ENCODE measurements around the gene MGAT3.
A peak's percentile ranks its signal among the peaks of the same experiment; 100 is the strongest.
"Not testable (repeated sequence)": the region's sequence is repeated elsewhere in the genome, so short reads cannot be mapped to it uniquely, and the experiment has no call there.

The MGAT3 gene

DNA sequence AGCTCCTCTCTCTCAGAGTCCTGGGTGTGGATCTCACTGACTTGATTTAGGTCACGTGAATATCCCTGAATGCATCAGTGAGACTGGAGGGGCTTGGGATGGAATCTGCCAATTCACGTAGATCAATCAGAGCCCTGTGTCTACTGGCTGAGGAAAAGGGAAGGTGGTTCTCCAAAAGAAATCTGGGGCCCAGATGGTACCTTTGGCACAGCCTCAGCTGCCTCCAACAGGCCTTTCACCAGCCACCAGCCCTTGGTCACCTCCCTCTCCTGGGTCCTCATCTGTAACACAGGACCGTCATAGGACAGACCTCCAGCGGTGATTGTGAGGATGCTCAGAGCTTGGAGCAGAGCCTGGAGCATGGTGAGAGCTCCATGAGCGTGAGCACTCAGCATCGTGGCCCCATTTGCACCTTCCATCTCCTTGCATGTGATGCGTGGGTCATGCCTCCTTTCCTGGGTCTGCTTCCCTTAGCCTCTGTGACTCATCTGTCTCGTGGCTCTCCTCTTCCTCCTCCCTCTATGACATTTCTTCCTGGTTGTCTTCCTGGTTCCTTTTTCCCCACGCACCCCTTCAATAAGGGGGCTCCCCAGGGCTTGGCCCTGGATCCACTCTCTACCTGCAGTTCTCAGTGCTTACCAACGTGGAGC is 37.8 kb downstream of the MGAT3 start:
- DNase-seq: peak; percentile 37

DNA sequence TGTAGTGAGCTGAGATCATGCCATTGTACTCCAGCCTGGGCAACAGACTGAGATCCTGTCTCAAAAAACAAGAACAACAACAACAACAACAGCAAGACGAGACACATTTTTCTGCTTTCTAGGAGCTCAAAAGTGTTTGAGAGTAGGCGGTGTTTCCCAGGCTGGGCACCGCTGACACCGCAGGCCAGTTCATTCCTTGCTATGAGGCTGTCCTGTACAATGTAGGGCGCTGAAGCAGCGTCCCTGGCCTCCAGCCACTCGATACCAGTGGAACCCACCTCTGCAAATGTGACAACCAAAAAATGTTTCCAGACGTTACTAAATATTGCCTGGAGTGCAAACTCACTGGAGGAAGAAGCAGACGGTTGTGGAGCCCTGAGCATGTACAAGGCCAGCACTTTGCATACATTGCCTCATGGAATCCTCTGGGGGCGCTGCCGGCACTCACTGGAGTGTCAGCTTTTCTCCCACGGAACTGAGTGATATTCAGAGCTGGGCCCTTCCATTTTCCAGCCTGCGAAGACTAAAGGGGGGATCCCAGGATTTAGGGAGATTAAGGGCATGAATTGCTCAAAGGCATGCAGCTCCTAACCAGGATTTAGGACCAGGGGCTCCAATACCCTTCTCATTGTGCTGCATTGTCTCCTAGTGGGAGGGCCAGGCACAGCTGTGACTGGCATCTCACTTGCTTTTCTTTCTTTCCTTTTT is 39.5 kb downstream of the MGAT3 start:
- peak; percentile 63 for DNase-seq

DNA sequence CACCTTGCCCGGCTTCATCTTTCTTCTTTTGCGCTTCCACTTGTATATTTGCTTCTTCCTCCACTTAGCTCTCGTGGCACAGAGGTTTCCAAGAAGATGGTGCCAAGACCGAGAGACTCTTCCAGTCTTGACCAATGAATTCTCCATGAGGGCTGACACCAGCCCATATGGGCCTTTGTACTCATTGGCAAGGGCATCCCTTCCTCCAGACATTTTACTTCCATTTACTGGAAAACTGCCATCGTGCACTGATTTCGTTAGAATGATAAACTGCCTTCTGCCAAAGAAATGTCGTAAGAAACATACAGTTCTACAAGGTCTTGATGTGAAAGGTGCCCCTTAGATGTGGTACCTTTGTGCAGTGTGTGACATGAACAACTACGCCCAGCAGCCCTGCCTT is 40.6 kb downstream of the MGAT3 start:
- DNase-seq: no peak

DNA sequence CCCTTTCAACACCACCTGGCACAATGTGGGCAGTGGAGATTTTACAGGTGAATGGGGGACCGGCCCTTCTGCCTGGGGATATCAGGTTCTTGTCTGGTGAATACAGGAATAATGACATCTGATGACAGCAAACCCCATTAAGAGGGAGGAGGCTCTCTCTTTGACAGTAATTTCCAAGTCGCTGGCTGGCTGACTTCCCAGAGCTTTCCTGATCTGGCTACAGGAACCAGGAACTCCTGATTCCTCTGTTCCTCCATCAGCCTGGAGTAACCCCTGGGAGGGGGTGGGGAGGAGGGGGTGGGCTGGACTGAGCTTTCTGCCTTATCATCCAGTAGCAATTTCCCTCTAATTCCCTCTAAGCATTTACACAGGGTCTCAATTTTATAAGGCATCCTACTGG is 41.6 kb downstream of the MGAT3 start:
- DNase-seq: no peak

DNA sequence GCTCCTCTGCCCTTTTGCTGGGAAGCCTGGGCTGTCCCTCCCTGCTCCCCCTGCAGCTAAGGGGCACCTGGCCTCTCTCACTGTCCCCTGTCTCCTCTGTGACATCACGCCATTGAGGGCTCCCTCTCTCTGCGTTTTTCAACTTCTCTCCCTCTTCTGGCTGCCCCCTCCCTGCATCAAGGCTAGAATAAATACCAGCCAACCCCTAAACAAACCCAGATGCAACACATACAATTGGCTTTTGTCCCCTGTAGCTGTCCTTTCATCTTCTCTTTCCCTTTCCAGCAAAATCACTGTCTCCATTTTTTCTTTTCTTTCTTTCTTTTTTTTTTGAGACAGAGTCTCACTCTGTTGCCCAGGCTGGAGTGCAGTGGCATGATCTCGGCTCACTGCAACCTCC is 42.0 kb downstream of the MGAT3 start:
- no peak for DNase-seq

DNA sequence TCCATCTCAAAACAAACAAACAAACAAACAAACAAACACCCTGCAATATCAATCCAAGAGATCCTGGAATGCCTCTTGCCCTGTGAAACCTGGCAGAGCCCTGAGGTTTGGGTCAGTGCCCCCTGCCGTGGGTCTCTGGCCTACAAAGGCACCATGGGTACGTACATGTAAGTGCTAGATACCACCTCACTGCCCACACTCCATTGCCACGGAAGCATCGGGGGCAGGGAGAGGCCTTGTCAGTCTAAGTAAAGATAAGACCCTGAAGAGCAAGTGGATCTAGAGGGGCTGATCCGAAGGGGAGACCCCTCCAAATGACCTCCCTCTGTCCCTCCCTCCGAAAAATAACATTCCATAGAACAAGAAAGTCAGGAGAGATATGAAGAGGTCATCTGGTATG is 43.3 kb downstream of the MGAT3 start:
- no peak for DNase-seq

DNA sequence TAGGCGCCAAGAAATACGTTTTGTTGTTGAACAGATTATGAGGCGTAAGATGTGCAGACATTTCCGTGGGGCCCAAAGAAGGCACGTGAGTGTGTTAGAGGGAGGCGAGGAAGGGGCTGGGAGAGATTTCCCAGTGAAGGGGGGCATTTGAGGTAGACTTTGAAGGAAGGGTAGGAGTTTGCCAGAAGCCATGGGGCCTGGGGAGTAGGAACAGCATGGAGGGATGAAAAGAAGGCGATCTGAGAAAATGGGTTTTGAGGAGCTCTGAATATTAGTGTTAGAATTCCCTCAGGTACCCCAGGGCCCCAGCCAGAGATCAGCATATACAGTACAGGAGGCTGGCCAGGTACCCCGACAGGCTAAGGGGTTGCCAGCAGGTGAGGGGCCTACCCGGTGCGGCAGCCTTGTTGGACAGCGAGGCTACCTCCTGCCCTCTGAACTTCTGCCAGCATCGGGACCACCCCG is 44.9 kb downstream of the MGAT3 start:
- no peak for DNase-seq

DNA sequence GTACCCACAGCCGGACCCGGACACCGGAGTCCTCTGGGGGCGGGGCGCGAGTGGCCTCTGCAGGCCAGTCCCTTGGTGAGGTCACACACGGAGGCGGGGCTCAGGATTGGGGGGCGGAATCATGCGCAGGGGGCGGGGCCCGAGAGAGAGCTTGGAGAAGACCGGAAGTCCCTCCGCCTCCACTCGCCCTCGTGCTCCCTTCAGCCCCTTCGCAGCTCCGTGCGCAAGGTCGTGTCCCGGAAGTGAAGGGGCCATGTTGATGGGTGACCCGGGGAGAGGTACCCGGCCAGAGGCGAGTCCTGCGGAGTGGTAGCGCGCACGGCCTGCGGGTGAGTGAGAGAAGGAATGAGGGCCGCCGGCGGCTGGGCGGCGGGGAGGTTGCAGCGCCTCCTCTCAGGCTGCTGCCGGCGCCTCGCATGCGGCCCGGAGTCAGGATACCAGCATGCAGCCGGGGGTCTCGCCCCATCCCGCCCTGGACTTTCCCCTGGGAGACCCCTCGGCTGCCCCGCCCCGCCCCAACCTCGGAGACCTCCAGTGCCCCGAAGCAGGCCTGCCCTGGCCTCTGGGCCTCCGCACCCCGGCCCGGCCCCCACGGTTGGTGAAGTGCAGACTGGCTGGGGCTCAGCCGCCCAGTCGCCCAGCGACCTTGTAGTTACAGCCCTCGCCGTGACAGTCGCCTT is 45.4 kb downstream of the MGAT3 start, which contains the start of gene MIEF1:
TSS of gene MIEF1 (plus strand) at position 182 of the 680 bp plus-strand sequence. CDS start 9,005 bp downstream, outside the sequence.
- peak; percentile 97 for DNase-seq

DNA sequence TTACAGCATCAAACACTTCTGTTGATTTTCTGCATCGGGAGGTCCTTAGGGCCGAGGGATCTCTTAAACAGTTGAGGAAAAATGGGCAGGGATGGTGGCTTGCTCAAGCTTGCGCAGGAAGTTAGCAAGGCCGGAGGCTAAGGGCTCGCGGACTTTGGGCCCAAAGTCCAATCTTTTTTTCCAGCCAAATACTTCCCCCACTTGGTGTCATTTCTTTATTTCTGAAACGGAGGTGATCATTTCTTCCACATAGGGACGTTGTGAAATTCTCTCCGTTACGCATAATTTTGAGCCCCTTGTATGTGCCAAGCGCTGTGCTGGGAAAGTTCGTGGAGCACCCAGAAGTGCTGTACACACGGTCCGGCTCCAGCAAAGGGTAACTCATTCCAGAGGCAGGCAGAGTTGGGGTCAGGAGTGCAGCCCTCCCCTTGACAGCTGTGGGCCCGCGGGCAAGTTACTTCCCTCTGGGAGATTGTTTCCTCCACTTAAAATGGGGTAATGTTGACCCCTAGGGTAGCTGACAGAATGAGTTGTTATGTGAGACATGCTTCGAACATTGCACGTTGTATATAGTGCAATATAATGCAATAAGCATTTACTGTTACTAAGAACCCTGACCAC is 46.1 kb downstream of the MGAT3 start:
- DNase-seq: peak; percentile 53

DNA sequence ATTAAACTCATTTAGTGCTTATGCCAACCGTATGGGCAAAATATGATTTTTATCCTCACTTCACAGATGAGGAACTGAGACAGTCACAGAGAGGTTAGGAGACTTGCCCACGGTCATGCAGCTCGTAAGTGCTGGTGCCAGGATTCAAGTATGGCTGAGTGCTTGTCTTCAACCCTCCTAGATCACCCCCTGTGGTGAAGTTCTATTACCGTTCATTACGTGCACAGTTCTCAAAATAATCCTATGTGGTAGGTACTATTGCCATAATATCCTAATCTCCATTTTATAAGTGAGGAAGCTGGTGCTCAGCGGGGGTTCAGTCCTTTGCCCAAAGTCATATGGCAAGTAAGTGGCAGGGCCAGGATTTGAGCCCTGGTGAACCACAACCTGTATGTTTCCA is 46.8 kb downstream of the MGAT3 start:
- DNase-seq: no peak

DNA sequence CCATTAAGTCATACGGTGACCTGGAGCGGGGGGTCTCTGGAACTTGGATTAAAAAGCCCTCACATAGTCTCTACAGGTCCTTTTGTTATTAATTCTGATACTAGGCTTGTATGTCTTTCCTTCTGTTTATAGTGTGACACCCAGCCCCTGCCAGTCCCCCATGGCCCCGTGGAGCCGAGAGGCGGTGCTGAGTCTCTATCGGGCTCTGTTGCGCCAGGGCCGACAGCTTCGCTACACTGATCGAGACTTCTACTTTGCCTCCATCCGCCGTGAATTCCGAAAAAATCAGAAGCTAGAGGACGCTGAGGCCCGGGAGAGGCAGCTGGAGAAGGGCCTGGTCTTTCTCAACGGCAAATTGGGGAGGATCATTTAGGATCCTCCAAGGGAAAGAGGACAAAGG is 47.3 kb downstream of the MGAT3 start:
- DNase-seq: no peak

DNA sequence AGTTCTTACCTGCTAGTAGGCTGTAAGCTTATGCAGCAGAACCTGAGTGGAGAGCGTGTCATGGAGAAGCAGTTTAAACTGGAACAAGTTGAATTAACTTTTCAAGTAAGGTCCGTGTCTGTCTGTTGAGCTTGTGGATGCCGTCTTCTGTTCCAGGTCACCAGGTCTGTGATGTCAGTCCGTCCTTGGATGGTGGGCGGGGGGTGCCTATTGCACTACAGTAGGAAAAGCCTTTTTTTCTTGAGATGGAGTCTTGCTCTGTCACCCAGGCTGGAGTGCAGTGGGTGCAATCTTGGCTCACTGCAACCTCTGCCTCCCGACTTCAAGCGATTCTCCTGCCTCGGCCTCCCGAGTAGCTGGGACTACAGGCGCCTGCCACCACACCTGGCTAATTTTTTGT is 50.2 kb downstream of the MGAT3 start:
- DNase-seq: not testable (repeated sequence)

DNA sequence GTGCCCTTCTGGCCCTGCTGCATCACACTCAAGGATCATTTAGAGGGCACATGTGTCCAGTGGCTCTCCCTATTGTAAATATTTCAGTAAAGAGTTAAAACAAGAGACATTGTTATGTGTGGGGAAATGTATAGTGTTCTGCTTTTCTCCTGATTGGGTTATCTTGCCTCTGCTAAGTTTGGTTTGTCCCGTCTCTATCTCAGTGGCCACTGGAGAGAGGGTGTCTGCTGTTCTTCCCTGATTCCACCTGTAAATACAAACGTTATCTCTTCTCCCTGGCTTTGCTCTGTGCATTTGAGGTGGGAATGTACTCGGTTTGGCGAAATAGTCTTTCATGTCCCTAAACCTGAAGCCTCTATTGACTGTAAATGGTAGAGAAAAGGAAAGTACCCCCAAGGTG is 51.6 kb downstream of the MGAT3 start:
- no peak for DNase-seq

DNA sequence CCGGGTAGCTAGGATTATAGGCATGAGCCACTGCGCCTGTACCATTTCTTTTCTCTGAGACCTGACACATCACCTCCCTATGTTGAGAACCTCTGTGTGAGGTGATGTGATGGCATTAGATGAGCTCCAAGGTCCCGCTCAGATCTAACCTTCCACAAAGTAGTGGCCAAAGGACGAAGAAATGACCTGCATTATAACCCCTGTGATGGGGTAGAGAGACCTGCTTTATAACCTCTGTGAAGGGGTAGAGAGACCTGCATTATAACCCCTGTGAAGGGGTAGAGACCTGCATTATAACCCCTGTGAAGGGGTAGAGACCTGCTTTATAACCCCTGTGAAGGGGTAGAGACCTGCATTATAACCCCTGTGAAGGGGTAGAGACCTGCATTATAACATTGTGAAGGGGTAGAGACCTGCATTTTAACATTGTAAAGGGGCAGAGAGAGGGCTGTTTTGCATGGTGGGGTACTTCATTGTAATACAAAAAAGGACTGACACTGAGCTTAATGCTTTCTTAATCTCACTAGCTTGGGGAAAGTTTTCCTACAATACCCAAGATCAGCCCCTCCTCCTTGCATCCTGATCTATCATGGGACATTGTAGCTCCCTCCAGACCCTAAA is 53.8 kb downstream of the MGAT3 start:
- DNase-seq: no peak

DNA sequence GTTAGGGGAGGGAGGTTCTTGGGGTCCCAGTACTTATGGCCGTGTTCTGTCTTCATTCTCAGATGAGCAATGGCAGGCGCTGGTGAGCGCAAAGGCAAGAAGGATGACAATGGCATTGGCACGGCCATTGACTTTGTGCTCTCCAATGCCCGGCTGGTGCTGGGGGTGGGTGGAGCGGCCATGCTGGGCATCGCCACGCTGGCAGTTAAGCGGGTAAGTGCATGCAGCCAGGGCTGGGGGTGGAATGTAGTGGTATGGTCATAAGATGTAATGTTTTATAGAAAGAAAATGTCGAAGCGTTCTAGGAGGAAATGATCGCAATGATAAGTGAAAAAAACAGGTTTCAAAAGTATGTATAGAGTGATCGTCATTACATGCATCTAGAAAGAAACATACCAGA is 54.4 kb downstream of the MGAT3 start:
- no peak for DNase-seq

DNA sequence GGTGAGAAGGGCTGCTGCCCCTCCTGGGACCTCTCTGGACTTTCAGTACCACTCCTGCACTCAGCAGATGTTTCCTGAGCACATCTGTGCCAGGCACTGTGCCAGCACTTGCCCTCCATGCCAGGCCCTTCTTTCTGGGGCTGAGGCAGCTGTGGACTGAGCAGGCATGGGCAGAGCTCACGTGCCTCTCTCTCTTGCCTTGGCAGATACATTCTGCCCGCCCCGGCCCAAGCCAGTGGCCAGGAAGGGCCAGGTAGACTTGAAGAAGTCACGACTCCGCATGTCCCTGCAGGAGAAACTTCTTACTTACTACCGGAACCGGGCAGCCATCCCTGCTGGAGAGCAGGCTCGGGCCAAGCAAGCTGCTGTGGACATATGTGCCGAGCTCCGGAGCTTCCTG is 55.2 kb downstream of the MGAT3 start:
- DNase-seq: no peak

DNA sequence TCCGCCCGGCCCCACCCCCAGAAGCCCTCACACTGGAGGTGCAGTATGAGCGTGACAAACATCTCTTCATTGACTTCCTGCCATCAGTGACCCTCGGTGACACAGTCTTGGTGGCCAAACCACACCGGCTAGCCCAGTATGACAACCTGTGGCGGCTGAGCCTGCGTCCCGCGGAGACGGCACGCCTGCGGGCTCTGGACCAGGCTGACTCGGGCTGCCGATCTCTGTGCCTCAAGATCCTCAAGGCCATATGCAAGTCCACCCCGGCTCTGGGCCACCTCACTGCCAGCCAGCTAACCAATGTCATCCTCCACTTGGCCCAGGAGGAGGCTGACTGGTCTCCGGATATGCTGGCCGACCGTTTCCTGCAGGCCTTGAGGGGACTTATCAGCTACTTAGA is 57.0 kb downstream of the MGAT3 start:
- DNase-seq: no peak

DNA sequence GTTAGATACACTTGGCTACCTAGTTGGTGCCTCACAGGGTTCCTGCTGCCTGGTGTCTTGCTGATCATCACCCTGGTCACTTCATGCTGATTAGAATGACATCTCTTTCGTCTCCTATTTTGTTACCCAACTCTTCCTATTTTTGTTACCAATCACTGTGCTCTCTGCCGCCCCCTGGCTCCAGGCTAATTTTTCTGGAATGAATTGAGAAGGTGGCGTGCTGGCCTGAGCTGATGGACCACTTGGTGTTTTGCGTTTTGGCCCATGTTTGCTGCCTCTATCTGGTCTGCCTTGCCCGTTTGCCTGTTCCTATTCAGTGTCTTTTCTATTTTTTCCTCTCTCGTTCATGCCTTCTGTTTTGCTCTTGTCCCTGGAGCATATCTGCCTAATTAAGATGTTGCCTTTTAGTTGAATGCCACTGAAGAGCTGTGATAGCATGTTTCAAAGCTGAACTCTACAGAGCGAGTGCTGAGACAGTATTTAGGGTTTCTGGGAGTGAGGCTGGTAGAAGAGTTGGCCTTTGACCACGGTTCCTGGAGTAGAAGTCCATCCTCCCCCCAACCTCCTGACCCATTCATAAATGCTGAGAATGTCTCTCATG is 57.7 kb downstream of the MGAT3 start:
- peak; percentile 44 for DNase-seq

DNA sequence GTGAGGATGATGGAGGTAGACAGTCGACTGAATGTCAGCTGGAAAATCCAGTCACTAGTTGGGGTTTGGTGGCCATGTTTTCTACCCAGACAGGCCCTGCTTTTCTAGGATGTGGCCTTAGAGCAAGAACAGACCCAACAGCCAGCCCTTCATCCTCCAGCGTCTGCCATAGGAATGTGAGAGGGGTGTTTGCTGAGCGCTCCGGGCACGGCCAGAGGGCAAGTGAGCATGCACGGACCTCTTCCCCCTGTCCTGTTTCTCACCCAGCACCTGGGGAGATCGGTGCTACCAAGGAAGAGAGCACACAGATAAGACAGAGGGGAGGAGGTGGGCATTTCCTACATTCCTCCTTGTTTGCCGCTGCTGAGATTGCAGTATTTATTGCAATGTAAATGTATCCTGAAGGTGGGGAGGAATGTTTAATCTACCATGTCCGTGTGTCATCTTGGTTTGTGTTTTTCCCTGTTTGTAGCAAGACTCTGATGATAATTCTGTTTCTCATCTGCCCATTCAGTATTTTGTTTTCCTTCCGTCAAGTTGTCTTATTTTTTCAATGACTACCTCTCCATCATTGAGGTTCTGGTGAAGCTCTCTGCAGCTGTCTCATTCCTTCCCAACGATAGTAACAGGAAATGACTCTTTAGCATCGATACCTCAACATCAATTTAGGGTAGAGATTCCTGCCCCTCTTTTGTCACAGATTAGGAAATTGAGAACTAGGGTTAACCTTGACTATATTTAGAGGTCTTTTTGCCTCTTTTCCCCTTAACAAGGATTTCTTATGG is 58.6 kb downstream of the MGAT3 start:
- DNase-seq: no peak

DNA sequence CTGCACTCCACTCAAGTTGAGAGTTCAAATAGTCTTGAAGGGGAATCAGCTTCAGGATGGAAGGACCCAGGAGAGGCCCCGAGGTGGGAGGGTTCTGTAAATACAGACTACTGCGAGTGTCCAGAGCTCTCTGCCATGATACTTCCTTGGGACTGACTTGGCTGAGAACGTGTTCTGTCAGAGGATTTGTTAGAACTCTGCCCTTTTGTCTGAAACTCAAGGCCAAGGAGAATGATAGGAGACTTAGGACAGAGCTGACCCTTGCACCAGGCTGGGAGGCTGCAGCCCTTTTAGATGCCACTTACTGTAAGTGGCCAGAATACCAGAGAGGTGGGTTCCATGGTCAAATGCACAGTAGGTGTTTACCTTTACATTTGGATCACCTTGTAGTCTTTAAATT is 60.7 kb downstream of the MGAT3 start:
- DNase-seq: no peak

DNA sequence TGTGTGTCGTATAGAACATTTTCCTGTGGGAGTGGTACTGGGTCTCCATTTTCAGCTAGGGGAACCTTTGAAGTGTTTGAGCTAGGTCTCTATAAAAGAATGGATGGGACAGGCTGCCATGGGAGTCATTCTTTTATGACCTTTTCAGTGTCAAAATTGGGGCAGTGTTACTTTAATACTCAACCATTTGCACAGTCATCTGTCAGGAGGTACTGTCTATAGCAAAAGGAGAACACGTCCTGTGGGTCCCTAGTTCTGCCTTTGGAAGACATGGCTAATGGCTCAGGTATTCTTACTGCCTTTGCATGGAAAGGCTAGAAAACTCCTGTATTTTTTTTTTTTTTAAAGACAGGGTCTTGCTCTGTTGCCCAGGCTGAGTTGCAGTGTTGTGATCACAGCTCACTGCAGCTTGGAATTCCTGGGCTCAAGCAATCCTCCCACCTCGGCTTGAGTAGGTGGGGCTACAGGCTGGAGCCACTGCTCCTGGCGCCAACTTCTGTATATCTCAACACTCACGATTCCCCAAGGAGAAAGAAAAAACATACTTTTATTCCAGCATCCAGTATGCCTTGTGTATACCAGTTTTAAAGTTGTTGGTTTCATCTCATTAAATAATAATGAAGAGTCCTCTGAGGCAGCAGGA is 61.5 kb downstream of the MGAT3 start:
- DNase-seq: no peak

Measured in EL (cell line).